GM19324 (cell line): Measurements from ENCODE around the gene PTPRJ.
"Not testable (repeated sequence)": the region's sequence is repeated elsewhere in the genome, so short reads cannot be mapped to it uniquely, and the experiment has no call there.

Source experiments
- ATAC-seq: cut with Tn5 transposase; IDR thresholded peaks from one replicate; pipeline ENCODE4 v1.9.1; 2021; ENCODE audit warnings: mild to moderate bottlenecking, moderate library complexity; ENCODE audit not compliant: unreplicated experiment, low FRiP score

PTPRJ gene

DNA sequence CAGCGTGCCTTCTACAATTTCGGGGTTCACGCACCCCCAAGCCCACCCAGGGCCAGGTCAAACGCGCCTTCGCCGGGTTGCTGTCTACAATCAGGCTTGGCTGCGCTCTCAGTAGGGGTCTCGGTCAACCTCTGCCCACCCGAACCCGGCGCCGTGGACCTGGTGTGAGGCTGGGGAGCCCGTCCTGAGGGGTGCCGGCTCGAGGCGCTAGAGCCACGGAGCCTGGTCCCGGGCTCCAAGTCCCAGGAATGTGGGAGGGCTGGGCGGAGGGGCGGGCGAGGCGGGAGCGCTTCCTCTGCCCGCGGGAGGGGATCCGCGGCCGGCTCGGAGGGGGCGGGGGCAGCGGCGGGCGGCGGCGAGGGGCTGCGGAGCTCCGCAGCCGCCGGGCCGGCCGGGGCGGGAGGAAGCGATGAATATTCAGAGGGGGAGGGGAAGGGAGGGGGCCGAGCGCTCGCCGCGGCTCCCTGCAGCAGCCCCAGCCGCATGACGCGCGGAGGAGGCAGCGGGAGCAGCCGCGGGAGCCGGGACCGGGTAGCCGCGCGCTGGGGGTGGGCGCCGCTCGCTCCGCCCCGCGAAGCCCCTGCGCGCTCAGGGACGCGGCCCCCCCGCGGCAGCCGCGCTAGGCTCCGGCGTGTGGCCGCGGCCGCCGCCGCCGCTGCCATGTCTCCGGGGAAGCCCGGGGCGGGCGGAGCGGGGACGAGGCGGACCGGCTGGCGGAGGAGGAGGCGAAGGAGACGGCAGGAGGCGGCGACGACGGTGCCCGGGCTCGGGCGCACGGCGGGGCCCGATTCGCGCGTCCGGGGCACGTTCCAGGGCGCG, at the start of gene PTPRJ:
Gene PTPRJ, plus strand, starts transcription at position 472 of the 819 bp plus-strand sequence. CDS start 354 bp downstream, outside the sequence.
- peak; percentile 57 for ATAC-seq

DNA sequence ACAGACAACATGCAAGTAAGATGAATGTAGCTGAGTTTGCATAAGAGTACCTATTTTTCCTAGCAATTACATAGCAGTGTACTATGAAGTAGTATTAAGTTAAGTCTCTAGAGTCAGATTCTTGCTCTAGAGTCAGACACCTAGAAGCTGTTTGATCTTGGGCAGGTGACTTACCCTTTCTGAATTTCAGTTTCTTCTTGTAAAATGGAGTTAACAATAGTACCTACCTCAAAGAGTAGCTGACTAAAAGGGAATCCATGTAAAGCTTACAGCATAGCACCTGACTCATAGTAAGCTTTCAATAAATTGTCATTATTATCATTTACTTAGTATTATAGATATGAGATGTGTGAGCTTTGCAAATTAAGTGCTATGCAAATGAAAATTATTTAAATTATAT, 47.8 kb upstream of the PTPRJ start:
- ATAC-seq = no peak

DNA sequence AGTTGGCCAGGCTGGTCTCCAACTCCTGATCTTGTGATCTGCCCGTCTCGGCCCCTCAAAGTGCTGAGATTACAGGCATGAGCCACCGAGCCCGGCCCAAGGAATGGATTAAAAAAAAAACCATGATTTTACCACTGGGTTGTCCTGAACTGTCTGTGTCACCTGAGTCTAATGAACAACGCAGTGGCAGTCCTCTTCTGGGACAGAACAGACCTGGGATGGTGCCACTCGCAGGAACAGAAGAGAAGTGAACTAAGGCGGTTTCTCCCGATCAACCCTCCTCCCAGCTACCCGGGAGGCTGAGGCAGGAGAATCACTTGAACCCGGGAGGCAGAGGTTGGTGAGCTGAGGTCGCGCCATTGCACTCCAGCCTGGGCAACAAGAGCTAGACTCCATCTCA, 46.6 kb upstream of the PTPRJ start:
- ATAC-seq = not testable (repeated sequence)

DNA sequence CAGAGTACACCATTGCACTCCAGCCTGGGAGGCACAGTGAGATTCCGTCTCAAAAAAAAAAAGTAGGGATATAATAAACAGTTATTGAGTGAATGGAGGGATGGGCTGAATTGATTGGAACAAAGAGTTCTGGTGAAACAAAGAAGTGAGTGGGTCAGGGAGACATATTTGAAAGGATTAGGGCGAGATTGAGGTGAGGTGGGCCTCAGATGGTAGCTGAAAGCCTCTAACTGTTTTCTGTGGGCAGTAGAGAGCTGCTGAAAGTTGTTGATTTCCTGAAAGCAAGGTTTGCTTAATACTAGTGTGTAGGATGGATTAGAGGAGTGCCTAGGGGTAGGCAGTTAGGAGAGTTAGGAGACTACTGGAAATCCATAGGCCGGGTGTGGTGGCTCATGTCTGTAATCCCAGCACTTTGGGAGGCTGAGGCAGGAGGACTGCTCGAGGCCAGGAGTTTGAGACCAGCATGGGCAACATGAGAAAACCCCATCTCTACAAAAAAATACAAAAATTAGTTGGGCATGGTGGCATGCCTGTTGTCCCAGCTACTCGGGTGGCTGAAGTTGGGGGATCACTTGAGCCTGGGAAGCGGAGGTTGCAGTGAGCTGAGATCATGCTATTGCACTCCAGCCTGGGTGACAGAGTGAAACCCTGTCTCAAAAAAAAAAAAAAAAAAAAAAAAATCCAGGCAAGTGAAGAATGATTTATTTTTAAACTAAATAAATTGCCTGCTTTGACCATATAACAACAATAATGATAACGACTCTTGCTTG, 41.4 kb upstream of the PTPRJ start:
- no peak for ATAC-seq

DNA sequence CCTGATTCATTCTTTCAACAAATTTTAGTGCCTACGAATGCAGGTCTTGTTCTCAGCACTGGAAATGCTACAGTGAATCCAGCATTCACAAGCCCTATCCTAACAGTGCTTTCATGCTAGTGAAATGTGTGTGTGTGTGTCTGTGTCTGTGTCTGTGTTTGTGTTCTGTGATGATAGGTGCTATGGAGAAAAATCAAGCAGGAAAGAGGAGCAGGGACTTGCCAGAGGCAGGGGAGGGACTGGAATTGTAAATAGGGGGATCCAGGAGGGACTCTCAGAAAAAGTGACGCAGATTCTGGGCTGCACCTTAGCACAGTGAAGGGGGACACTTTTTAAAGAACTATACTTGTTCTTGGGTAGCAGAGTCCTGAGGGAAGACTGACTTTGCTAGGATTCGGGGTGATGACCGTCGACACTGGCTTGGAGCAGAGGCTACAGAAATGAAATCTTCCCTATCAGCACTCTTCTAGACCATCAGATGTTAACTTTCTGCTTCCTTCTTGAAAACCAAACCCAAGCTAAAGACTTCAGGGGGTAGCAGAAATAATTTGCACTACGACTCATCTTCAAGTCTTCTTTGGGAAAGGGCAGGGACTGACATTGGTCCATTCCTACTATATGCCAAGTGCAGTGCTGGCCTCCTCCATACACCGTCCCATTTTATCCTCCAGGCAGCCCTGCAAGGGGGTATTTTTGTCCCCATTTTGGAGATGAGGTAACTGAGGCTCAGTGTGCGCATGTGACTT, 39.3 kb upstream of the PTPRJ start:
- ATAC-seq = no peak

DNA sequence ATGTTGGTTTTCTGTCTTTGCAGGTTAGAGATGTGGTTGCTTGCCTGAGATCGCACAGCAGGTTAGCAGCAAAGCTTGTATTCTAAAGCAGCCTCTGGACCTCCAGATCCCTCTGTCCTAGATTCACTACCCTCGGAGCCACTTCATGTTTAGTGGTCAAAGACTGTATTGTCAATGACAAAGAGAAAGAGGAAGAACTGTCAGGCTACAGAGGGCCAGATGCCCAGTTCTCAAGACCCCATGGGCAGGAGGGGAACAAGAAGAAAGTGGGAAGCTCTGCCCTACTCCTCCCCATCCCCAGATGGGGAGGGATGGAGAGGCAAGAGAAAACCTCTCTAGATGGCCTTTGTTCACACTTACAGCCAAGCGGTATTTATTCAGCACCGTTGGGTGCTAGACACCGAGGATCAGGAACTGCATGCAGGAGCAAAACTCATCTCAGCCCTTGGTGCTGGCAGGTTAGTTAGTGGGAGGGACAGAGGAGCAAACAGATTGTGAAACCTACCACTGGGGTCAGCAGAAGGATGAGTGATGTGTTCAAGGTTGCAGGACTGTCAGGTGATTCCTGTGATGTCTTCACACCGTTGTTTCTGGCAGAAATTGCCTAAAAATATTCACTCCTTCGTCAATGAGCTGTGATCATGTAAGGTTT, 38.3 kb upstream of the PTPRJ start:
- no peak for ATAC-seq

DNA sequence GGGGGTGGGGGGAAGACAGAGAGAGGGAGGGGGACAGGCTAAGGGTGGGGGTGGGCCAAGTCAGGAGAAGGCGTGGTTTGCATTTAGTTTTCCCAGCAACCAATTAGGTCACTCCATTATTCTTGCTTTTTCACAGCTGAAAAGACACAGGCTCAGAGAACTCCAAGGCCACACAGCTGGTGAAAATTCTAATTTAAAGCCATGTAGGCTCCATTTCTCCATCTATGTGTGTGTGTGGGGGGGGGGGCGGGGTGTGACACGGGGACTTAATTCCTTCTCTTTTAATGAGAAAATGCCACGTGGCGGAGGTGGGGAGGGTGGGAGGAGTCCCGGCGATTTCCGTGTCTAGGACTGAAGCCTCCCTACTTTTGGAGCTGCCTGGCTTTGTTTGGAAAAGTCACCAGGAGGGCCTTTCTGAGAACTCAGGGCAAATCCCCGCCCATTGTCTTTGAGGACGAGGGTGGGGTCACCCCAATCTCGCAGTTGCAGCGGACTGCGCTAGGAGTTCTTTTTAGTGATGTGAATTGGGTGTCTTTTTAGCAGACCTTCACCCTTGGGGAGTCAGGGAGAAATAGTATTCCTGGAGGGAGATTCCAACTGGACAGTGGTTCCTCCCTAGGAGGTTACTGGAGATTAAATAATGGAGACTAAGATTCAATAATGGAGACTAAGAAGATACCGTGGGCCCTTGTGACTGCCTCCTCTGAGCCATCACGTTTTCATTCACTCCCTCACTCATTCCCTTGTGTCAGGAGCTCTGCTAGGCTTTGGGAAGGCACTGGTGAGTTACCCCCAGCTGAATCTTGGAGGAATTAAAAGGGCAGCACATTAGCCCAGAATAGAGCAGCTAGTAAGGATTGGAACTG, 36.4 kb upstream of the PTPRJ start:
- no peak for ATAC-seq

DNA sequence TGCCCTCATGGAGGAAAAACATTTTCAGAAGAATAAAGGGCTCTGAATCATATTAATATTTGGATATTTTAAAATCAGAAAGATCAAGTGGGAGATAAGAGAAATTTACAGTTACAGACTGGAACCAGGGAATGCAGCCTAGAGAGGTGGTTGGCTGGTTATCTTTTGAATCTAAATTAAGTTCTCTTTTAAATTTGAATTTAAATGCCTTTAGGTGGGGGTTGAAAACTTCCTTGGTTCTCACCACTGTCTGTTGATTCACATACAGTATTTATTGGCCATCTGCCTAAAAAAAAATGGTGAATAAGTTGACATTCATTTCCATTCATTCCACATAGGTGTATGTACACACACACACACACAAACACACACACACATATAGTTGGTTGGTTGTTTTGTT, 35.7 kb upstream of the PTPRJ start:
- no peak for ATAC-seq

DNA sequence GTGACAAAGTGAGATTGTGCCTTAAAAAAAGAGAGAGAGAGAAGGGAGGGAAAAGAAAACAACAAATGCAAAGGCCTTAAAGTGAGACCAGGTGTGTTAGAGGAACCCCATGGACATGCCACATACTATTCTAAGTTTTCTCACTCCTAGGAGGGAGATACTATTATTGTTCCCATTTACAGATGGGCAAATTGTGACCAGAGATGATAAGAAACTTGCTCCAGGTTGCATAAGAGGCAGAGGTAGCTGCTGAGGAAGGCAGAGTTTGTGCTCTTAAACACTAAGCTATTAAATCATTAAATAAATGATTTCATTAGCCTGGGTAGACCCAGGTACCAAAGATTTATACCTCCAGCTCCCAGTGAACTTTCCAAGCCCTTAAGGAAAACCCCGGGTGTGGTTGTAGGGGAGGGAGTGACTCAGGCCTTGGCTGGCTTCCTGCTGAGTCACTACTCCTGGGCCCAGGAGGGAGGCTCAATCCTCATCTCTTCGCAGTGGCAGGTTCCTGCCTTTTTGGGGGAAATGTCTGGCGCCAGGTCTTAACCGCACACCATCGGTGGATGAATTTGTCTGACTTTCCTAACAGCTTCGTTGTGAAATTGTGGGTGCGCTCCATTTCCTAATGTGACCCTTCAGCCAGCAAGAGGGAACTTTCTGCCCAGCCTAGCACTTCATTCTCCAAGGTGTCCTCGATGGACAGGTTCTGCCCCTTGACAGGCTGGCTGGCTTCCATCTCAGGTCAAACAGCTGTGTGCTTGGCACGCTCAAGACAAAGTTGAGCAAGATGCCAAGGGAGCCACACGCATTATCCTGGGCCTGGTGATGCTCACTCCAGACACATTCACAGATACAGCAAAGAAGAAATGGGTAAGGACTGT, 33.4 kb upstream of the PTPRJ start:
- no peak for ATAC-seq

DNA sequence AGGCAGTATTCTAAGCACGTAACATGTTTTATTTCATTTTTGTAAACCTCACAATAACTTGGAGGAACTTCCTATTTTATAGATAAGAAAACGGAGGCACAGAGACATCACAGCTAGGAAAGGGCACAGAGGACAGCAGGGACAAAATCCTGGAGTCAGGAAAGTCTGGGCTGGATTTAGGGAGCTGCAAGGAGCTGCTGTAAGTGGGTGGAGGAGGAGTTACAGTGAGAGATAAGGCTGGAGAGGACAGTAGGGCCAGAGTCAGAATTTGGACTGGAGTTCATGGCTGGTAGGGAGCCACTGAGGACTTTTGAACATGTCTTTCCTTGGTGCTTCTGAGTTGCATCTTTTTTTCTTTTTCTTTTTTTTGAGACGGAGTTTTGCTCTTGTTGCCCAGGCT, 32.2 kb upstream of the PTPRJ start:
- no peak for ATAC-seq

DNA sequence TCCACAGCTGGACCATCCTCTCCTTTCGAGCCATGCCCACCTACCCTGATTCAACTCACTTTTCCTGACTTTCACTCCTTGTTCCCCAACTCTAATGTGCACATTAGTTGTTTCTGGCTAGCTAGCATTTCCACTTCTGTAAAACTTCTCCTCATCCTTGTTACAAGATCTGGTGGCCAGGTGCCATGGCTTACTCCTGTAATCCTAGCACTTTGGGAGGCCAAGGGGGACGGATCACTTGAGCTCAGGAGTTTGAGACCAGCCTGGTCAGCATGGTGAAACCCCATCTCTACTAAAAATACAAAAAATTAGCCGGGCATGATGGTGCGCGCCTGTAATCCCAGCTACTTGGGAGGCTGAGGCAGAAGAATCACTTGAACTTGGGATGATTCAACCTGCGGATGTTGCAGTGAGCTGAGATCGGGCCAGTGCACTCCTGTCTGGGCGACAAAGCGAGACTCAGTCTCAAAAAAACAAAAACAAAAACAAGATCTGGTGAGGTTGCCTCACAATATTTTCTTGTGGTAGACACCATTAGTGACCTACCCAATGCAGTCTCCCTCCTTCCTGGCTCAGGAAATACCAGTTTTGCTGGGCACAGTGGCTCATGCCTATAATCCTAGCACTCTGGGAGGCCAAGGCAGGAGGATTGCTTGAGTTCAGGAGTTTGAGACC, 31.2 kb upstream of the PTPRJ start:
- not testable (repeated sequence) for ATAC-seq

DNA sequence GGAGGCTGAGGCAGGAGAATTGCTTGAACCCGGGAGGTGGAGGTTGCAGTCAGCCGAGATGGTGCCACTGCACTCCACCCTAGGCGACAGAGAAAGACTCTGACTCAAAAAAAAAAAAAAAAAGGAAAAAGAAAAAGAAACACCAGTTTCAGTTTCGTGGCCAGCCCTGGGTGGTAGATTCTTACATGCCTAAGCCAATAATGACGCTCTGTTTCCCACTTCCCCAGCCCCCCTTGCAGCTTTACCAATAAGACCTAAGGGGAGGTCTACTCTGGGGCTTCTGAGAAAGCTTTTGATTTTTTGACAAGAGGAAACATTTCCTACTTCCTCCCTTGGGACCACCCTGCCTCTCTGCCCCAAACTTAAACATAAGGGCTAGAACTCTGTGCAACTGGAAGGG, 30.0 kb upstream of the PTPRJ start:
- ATAC-seq = no peak

DNA sequence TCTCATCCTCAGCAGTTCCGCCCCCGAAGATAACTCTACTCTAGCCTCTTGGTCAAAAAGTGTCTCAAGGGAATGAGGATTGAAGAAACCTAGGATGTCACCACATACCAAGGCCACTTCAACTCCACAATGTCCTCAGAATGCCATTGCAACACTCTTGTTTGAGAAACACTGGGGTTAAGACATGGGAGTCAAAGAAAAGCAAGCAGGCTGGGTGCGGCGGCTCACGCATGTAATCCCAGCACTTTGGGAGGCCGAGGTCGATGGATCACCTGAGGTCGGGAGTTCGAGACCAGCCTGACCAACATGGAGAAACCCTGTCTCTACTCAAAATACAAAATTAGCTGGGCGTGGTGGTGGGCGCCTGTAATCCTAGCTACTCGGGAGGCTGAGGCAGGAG, 28.9 kb upstream of the PTPRJ start:
- ATAC-seq = not testable (repeated sequence)

DNA sequence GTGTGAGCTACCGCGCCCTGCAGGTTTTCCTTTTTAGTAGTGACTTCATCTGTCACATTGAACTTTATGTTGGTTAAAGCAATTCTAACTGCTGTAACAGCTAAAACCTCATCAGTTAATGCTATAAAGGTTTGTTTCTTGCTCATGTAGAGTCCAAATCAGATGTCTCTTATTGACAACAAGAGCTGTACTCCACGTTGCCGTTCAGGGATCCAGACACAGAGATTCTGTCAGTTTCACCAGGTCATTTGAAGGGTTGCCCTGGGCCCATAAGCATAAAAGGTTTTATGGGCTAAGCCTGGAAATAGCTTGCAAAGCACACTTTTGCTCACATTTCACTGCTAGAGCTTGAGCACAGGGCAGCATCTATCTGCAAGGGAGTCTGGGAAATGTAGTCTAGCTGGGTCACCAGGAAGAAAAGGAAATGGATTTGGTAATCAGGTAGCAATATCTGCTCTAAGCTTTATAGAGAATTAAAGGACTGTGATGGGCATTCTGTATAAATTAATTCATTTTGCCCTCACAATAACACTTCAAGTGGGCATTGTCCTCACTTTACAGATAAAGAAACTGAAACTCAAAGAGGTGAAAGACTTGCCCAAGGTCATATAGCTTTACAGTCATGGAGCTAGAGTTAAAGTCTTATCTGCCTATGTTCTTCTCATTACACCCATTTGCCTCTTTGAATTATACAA, 25.2 kb upstream of the PTPRJ start:
- no peak for ATAC-seq

DNA sequence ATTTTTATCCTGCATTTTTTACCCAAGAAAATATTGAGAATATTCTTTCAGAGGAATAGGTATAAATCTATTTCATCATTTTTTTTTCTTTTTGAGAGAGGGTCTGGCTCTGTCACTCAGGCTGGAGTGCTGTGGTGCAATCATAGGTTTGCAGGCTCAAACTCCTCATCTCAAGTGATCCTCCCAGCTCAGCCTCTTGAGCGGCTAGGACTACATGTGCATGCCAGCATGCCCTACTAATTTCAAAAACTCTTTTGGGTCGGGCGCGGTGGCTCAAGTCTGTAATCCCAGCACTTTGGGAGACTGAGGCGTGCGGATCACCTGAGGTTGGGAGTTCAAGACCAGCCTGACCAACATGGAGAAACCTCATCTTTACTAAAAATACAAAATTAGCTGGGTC, 20.3 kb upstream of the PTPRJ start:
- no peak for ATAC-seq

DNA sequence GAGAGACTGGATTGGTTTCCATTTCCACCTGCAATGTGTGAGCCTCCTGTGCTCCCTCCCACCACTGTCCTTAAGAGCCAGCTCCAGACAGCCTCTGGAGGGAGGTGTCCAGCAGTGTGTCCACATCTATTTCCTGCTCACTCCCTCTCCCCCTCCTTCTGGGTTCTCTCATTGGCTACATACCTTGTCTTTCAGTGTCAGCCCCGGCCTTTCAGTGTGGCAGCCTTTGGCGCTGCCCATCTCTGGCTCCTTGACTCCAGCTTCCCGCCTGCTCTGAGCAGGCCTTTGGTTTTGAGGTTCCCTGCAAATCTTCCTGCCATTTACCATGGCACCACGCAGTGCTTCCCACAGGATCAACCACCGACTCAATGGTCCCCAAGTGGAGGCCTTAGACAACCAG, 19.0 kb upstream of the PTPRJ start:
- no peak for ATAC-seq

DNA sequence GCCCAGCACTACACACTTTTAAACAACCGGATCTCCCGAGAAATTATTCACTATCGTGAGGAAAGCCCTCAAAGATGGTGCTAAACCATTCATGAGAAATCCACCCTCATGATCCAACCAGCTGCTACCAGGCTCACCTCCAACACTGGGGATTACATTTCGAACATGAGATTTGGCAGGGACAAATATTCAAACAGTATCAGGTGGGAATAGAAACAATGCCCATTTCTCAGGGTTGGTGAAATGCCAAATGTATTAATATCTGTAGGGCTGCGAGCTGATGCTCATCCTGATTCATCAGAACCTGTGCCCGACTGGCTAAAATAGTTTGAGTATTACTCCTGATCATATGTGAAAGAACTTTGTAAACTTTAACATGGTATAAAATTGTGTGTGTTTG, 15.8 kb upstream of the PTPRJ start:
- ATAC-seq = no peak
